ENCODE results near the gene MTM1.

DNA sequence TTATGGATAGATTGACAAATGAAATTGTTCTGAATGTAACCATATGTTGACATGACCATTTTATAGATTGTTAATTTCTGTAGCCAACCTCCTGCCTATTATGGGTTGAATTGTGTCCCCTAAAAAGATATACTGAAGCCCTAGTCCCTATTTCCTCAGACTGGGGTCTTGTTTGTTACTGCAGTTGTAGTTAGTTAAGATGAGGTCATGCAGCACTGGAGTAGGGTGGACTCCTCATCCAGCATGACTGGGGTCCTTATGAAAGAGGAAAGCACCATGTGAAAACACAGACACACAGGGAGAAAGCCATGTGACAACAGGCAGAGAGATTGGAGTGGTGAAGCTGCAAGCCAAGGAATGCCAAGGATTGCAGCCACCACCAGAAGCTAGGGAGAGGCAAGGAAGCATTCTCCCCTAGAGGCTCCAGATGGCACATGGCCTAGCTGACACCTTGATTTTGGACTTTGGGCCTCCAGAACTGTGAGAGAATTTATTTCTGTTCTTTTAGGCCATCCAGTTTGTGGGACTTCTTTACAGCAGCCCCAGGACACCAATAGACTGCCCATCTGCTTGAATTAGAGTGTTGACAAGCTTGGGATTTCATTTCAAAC lies 14.0 kb downstream of the MTM1 start:
- TF ChIP-seq, protein P1, sequence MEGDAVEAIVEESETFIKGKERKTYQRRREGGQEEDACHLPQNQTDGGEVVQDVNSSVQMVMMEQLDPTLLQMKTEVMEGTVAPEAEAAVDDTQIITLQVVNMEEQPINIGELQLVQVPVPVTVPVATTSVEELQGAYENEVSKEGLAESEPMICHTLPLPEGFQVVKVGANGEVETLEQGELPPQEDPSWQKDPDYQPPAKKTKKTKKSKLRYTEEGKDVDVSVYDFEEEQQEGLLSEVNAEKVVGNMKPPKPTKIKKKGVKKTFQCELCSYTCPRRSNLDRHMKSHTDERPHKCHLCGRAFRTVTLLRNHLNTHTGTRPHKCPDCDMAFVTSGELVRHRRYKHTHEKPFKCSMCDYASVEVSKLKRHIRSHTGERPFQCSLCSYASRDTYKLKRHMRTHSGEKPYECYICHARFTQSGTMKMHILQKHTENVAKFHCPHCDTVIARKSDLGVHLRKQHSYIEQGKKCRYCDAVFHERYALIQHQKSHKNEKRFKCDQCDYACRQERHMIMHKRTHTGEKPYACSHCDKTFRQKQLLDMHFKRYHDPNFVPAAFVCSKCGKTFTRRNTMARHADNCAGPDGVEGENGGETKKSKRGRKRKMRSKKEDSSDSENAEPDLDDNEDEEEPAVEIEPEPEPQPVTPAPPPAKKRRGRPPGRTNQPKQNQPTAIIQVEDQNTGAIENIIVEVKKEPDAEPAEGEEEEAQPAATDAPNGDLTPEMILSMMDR (IDR thresholded peaks at IDR 0.05): no peak
- no peak for TF ChIP-seq POLR2A (IDR thresholded peaks at IDR 0.05)
- TF ChIP-seq EP300 (IDR thresholded peaks at IDR 0.05): no peak
